ENCODE results near the gene PPIL6.

The PPIL6 gene

DNA sequence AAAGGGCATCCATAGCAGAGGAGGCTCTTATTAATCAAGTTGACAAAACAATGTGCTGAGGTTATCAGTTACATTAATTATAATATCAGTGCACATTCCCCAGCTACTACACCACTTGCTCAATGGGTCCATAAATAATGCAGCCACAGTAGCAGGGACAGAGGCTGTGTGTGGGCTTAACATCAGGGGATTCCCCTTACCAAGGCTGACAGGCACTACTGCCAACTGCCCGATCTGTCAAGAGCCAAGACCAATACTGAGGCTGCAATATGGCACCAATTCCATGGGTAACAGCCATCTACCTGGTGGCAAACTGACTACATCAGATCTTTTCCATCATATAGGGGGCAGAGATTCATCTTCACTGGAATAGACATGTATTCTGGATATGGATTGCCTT is 80.1 kb downstream of the PPIL6 start:
- no peak for DNase-seq

DNA sequence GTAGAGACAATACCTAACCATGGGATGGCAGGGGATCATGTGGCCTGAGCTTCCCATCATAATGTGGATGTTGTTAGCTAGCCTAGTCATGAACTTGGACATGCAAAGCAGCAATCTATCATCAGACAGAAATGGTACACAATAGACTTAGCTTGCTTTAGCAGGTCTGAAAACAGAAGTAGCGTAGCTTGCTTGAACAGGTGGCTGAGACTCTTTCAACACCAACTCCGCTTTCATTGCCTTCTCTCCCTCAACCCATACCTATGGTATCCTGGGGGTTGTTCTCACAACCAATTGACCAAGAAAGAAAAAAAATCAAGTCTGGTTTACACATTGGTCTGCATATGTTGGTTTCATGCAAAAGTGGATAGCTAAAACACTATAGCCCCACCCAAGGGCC is 81.2 kb downstream of the PPIL6 start:
- DNase-seq, result no peak

DNA sequence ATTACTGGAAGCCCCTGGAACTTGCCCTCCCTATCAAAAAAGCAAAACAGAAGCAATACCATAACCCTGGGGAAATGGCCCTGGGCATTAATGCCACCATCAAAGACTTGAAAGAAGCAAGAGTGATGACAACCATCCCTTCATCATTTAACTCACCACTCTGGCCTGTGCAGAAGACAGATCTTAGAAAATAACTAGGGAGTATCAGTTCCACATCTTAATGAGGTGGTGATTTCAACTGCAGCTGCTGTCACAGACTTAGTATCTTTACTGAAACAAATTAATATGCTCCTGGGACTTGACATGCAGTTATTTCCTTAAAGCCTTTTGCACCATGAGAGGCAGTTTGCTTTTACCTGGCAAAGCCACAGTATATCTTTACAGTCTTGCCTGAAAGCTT is 82.2 kb downstream of the PPIL6 start:
- no peak for DNase-seq

DNA sequence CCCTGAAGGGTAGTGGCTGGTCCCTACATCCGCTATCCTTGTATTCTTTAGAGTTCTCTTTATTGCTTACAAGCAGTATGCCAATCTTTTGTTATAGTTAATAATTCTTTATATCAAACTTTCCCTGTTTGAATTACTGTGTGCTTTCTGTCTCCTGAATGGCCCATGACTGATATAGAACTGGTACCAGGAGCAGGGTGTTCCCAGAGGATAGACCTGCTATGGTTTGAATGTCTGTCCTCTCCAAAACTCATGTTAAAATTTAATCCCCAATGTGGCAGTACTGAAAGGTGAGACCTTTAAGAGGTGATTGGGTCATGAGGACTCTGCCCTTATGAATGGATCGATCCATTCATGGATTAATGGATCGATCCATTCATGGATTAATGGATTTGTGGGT is 84.2 kb downstream of the PPIL6 start:
- no peak for DNase-seq

DNA sequence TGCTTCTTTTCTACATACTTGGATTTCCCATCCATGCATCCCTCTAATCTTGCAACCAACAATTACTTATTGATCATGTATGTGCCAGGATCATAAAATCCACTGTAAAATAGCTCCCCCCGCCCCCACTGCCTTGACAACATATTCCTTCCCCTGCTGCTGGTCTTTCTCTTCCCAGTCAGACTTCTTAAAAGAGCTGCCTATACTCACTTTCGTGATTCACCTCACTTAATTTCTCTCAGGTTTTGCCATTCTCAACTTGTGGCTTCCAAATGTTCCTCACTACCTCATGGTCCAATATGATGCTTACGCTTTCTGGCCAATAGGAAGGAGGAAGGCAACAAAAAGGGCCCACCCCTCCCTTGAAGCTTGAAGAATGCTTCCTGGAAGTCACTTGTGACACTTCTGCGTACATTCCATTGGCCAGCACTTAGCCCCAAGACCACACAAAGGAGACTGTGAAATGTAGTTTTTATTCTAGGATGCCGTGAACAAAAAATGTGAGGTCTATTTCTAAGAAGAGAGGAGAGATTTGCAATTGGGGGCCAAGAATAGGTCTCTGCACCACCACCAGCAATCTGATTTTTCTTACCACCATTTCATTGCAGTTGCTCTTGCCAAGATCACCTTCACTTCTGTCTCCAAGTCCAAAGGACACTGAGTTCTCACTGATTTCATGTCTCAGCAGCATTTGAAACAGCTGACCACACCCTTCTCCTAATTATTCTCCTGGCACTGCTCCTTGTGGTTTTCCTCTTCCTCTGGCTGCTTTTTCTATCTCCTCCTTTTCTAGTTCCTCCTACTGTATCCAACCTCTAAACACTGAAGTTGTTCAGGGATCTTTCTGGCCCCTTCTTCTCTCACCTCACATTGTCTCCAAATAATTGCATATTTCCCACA is 88.9 kb downstream of the PPIL6 start:
- no peak for DNase-seq

DNA sequence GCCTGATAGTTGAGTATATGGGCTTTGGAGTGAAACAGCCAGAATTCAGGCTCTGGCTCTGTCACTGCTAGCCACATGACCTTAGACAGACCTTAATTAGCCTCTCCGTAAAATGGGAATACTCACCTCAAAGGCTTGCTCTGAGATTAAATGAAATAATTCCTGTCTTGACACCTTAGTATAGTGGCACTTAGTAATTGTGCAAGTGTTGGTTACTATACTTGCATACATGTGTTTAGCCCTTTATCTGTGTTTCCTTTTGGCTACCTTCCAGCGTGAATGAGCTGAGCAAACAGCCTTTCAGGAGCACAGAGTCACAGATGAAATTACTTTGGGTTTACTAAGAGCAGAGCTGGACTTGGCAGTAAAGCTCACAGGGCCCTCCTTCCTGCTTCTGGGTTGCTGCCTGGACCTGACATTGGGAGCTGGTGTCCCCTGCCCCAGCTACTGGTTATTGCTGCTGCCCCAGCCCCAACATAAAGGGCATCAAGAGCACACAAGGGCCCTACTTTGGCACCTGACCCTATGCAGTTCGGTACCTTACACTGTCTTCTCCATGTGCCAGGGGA is 90.9 kb downstream of the PPIL6 start:
- no peak for DNase-seq

DNA sequence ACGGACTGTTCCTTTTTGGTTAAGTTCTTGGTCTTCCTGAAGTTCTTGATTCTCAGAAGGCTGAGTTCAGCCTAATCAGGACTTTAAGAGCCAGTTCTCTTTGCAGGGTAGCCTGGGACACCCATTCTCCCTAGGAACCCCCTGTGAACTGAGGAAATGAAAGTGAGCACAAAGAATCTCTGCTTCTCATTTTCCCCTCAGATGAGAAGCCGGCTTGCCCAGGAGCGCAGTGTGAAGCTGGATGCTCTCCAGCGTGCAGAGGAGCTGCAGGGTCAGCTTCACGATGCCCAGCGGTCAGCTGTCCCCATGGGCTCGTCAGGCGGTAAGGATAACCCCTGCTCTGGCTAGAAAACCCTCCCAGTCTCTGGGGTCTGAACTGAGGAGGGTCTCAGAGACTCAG is 92.2 kb downstream of the PPIL6 start:
- DNase-seq, result no peak

DNA sequence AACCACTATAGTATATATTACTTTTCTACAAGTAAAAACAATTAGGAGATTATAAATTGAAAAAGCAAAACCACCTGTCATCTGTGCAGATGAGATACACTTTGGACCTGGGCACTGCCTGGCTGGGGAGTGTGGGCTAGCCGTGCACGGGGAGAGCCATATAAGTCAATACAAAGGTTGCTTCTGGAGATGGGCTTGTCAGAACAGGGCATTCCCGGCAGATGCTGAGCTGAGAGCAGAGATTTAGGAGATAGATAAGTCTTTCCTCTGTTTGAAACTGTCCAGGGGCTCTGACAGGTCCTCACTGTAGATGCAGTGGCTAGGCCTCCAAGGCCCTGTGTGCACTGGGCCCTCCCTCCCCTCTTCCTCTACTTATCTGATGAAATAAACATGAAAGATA is 92.6 kb downstream of the PPIL6 start:
- no peak for DNase-seq

DNA sequence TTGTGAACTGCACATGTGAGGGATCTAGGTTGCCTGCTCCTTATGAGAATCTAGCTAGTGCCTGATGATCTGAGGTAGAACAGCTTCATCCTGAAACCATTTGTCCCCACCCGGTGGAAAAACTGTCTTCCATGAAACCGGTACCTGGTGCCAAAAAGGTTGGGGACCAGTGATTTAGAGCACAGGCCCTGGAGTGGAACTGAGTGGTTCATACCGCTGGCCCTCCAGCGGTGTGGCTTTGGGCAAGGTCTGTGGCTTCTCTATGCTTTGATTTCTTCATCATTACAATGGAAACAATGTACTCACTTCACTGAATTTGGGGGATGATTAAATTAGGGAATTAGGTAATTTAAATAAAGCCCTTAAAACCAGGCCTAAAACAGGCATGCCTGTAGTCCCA is 94.4 kb downstream of the PPIL6 start:
- DNase-seq, result no peak

DNA sequence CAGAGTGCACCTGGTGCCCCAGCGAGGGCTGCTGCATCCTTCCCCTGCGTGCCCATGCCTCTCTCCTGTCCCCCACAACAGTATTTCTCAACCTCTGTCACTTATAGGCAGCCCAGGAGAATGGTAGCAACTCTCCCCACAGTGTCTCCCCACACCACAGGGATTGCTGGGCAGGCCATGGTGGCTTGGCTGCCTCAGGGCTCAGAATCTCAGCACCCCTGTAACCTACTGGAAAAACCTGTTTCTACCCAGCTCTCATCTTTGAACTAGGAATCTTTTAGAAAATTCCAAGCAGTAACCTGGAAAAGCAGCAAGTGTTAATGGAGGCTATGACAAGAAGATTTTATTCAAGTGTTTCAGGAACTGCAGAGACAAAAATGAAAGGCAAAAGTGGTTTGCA is 96.2 kb downstream of the PPIL6 start:
- DNase-seq, result no peak

DNA sequence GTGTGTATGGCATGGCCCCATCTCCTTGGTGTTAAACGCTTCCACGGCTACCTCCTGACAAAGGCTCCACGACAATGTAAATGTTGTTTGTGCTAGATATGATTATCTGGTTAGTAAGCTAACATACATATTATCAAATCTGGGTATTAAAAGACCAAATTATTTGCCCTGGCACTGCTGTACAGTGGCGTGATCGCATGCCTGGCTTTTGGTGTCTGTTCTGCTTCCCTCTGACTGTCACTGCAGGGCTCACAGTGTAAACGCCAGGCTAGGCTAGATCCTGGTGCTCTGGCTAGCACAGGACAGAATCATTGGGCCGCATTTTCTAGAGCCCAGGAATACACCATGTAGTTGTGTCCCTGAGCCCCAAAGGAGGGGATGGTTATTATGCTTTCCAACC is 96.9 kb downstream of the PPIL6 start:
- DNase-seq, result no peak

DNA sequence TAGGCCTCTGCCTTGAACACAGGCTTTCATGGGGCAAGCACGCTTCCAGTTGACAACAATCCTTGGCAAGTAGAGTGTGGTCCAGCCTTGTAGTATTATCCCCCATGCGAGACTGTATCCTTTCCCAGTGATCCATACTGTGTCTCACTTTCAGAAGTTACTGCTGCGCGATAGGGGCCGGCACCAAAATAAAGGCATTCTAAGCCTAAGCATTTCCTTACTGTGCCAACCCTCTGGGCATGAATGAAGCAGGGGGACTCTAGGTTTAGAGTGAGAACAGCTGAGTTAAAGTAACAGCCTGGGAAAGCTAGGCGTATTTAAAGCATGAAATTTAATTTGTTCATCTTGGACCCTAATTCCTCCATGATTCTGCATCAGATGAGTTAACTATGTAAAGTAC is 97.5 kb downstream of the PPIL6 start:
- DNase-seq, result no peak

DNA sequence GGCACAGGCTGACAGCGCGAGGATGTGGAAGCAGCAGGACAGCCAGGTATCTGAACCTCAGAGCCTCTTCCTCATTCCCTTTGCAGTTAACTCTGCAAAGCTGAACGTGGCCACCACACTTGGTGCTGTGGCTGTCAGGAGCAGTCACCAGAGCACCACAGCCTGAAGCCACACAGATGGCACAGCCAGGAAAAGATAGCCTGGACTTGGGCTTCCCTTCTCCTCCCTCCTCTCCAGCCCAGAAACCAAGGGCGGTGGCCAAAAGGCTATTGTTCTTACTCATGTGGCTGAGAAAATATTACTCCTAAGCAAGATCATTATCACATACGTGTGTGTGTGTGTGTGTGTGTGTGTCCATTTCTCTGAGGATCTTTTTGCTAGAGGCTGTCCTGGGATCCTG is 97.9 kb downstream of the PPIL6 start:
- no peak for DNase-seq

DNA sequence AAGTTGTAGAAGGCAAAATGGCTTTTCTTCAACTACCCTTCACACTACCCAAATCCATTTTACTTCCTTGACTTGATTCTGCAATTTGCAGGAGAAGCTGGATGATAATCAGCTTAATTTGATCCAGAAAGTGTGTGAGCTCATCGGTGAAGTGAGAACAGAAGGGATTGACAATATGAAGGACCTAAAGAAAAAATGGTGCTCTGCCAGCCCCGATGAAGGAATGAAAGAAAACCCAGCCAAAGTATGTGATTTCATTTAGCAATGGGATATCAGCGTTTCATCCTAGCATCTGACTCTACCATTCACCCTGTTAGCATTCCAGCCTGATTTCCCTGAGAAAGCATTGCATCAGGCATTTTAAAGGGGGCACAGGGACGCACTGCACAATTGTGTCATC is 99.6 kb downstream of the PPIL6 start:
- no peak for DNase-seq
